HFFc6 (cell line): Measurements from ENCODE around the gene GASK1B. TPM values are rescaled to one million over a fixed set of nuclear protein-coding genes. Genes with fewer than 3 reads are reported as not detected.
A peak's percentile ranks its signal among the peaks of the same experiment; 100 is the strongest.

ENCODE experiments used
- DNase-seq: peaks from one replicate; pipeline ENCODE4 v3.0.0-alpha.2; 2018
- H3K27ac Mint-ChIP-seq: 2 replicates; pipeline ENCODE4 v1.8.0; 2020; ENCODE audit warnings: mild to moderate bottlenecking, mixed read lengths
- H3K27me3 Mint-ChIP-seq: 2 replicates; pipeline ENCODE4 v1.8.0; 2021; ENCODE audit warnings: mild to moderate bottlenecking, moderate library complexity, mixed read lengths; ENCODE audit not compliant: insufficient read depth
- H3K36me3 Mint-ChIP-seq: 2 replicates; pipeline ENCODE4 v1.8.0; 2021; ENCODE audit warnings: low read depth, mixed read lengths
- H3K4me1 Mint-ChIP-seq: 2 replicates; pipeline ENCODE4 v1.8.0; 2020; ENCODE audit warnings: low read depth, mixed read lengths
- H3K4me3 Mint-ChIP-seq: 2 replicates; pipeline ENCODE4 v1.8.0; 2020; ENCODE audit warnings: mild to moderate bottlenecking, moderate library complexity, mixed read lengths
- H3K9me3 Mint-ChIP-seq: 2 replicates; pipeline ENCODE4 v1.8.0; 2020; ENCODE audit warnings: mild to moderate bottlenecking, mixed read lengths
- CTCF ChIP-seq: fragments of 200-600 bp; sonication (generic); IDR thresholded peaks from 2 replicates; pipeline ENCODE4 v1.5.0; 2021; ENCODE audit warnings: antibody characterized with exemption, mild to moderate bottlenecking
- long read RNA-seq: library from polyadenylated mRNA; unstranded; transcript quantifications from one replicate; pipeline ENCODE4 v2.0.0, GENCODE V29; 2019
- total RNA-seq, 6 experiments: library from RNA; stranded (reverse); fragmentation: NEBNext Ultra II Directional; extraction: Animal tissue kit (Norgen Biotek cat#: 25700); gene quantifications; 2 replicates in 1 of 6; 3 replicates in 5 of 6; pipeline ENCODE4 v1.2.3, GENCODE V29; 2021

The GASK1B gene
- 1 to 10 TPM; 1.7 to 8.5 (median 6.9) TPM for total RNA-seq
- long read RNA-seq = 0 reads

- Mint-ChIP-seq H3K36me3 (no peaks in the 10 kb centered on the region), H3K4me1 (peaks cover 38% of the 10 kb centered on the region), H3K27ac (peak within 1 kb of the TSS; percentile 15; the same call in 1 of the 2 replicates), H3K27me3 (no peaks in the 10 kb centered on the region; the same call in 1 of the 2 replicates), H3K4me3 (peak within 1 kb of the TSS; percentile 68), H3K9me3 (no peaks in the 10 kb centered on the region)
- peak; percentile 55 for DNase-seq
- TF ChIP-seq CTCF = peak; percentile 87
These were observed at the start of gene GASK1B for GRCh38 chr4:158172261-158173258. TSS of gene GASK1B (minus strand) at chr4:158173025. CDS start at chr4:158171375, 1,650 bp downstream.

- Mint-ChIP-seq H3K4me1 (no peaks in the 10 kb centered on the region), H3K27ac (no peak overlapping the region), H3K27me3 (peaks cover 4% of the 10 kb centered on the region; the same call in 1 of the 2 replicates), H3K36me3 (no peaks in the 10 kb centered on the region), H3K9me3 (no peaks in the 10 kb centered on the region), H3K4me3 (no peak overlapping the region)
- TF ChIP-seq CTCF = no peak
- no peak for DNase-seq
These were observed 46.8 kb upstream of the GASK1B start for GRCh38 chr4:158219623-158220022.

GRCh38 chr4:158217763-158218162 lies 44.9 kb upstream of the GASK1B start:
- DNase-seq = no peak
- H3K9me3 Mint-ChIP-seq = no peaks in the 10 kb centered on the region
- no peak overlapping the region for H3K27ac Mint-ChIP-seq
- H3K36me3 Mint-ChIP-seq = no peaks in the 10 kb centered on the region
- H3K27me3 Mint-ChIP-seq = peaks cover 6% of the 10 kb centered on the region
- no peak overlapping the region for H3K4me3 Mint-ChIP-seq
- H3K4me1 Mint-ChIP-seq = no peaks in the 10 kb centered on the region
- TF ChIP-seq CTCF = no peak

GRCh38 chr4:158214856-158215255 lies 42.0 kb upstream of the GASK1B start:
- peaks cover 17% of the 10 kb centered on the region for H3K4me1 Mint-ChIP-seq
- H3K4me3 Mint-ChIP-seq = no peak overlapping the region
- no peak overlapping the region for H3K27ac Mint-ChIP-seq
- H3K36me3 Mint-ChIP-seq = no peaks in the 10 kb centered on the region
- H3K9me3 Mint-ChIP-seq = no peaks in the 10 kb centered on the region
- peaks cover 8% of the 10 kb centered on the region for H3K27me3 Mint-ChIP-seq
- TF ChIP-seq CTCF = no peak
- no peak for DNase-seq

- Mint-ChIP-seq H3K27ac (no peak overlapping the region), H3K4me1 (peaks cover 18% of the 10 kb centered on the region), H3K36me3 (no peaks in the 10 kb centered on the region), H3K9me3 (no peaks in the 10 kb centered on the region), H3K27me3 (peaks cover 6% of the 10 kb centered on the region), H3K4me3 (no peak overlapping the region)
- TF ChIP-seq CTCF = no peak
- DNase-seq = no peak
These were observed 40.6 kb upstream of the GASK1B start for GRCh38 chr4:158213466-158213865.
